Suprapubic skin (tissue), 3 donors: ENCODE results near the gene NT5C1B.

Experiments used
- POLR2A ChIP-seq, 2 donors: fragments of 450-650 bp; IDR thresholded peaks; one replicate each; pipeline ENCODE4 v1.6.1; 2017; ENCODE audit warnings: antibody characterized with exemption in 2 of 2, mild to moderate bottlenecking in 2 of 2, moderate library complexity in 2 of 2
- TF ChIP-seq, protein P1 (sequence below), 2 donors: fragments of 200-600 bp in 1 of 2; fragments of 450-650 bp in 1 of 2; sonication (generic) in 1 of 2; IDR thresholded peaks; one replicate each; pipeline ENCODE4 v1.5.1; 2016 to 2019; ENCODE audit warnings: antibody characterized with exemption in 2 of 2, mild to moderate bottlenecking in 1 of 2, moderate library complexity in 1 of 2

DNA sequence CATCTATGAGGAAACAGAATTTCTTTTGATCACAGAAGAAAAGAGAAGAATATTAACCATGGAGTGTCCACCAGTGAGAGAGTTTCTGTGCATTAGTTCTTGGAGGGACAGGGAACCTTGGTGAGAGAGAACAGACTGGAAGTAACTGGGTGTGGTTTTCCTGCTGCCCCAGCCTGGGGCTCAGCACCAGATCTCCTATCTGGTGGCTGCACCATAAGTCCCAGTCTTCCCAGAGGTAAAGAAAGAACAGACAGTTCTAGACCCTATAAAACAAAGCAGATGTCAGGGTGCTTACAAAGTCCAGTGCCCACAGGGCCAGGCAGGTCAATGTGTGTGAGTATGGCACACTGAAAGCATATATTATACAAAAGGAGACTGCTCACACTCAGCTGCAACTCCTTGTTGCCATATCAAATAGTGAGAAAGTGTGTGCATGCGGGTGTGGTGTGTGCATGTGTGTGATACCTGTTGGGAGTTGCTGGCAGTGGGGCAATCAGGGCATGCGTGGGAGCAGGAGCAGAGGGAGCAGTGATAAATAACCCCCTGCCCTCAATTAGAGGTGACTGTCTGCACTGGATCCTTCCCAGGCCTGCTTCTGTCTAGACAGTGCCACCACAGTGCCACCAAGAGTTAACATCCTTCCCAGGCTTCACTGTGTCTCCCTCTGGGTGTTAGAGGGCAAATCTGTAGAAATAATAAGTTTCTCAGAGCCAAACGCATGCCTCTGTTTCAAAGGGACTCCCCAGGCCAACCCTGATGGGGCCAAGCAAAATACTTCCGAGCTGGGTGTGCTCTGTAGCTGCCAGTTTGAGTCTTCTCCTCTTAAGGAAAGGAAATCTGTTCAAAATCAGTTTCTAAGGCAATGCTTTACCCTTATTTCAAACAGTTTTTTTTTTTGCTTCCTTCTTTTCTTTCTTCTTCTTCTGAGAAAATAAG lies 74.6 kb downstream of the NT5C1B start:
- no peak for TF ChIP-seq POLR2A (IDR thresholded peaks at IDR 0.05)
- TF ChIP-seq, protein P1, sequence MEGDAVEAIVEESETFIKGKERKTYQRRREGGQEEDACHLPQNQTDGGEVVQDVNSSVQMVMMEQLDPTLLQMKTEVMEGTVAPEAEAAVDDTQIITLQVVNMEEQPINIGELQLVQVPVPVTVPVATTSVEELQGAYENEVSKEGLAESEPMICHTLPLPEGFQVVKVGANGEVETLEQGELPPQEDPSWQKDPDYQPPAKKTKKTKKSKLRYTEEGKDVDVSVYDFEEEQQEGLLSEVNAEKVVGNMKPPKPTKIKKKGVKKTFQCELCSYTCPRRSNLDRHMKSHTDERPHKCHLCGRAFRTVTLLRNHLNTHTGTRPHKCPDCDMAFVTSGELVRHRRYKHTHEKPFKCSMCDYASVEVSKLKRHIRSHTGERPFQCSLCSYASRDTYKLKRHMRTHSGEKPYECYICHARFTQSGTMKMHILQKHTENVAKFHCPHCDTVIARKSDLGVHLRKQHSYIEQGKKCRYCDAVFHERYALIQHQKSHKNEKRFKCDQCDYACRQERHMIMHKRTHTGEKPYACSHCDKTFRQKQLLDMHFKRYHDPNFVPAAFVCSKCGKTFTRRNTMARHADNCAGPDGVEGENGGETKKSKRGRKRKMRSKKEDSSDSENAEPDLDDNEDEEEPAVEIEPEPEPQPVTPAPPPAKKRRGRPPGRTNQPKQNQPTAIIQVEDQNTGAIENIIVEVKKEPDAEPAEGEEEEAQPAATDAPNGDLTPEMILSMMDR (IDR thresholded peaks at IDR 0.05), result no peak
